Measurements from ENCODE around the gene GLUD2. TPM values are rescaled to one million over a fixed set of nuclear protein-coding genes. Genes with fewer than 3 reads are reported as not detected.
"Not testable (repeated sequence)": the region's sequence is repeated elsewhere in the genome, so short reads cannot be mapped to it uniquely, and the experiment has no call there.

GLUD2 gene
- 0.84 TPM for total RNA-seq

GRCh38 chrX:121047441-121048419 is at the start of gene GLUD2:
Gene GLUD2 (plus strand): TSS chrX:121047610. CDS start chrX:121047685, 75 bp downstream.
- not testable (repeated sequence) for H3K9me3 ChIP-seq (ENCODE audit: low read depth, low read length); H3K4me3 ChIP-seq (ENCODE audit: low read length); H3K27me3 ChIP-seq (ENCODE audit: insufficient read depth, low read length); H3K4me1 ChIP-seq (ENCODE audit: insufficient read depth, low read length)

- Histone ChIP-seq H3K27me3 (ENCODE audit: insufficient read depth, low read length) (no peaks in the 10 kb centered on the region), H3K4me1 (ENCODE audit: insufficient read depth, low read length) (no peaks in the 10 kb centered on the region), H3K9me3 (ENCODE audit: low read depth, low read length) (no peaks in the 10 kb centered on the region), H3K4me3 (ENCODE audit: low read length) (no peak overlapping the region)
Measured at GRCh38 chrX:120999413-120999812, 48.0 kb upstream of the GLUD2 start.

GRCh38 chrX:121000589-121000988 is 46.8 kb upstream of the GLUD2 start:
- Histone ChIP-seq H3K4me1 (ENCODE audit: insufficient read depth, low read length) (no peaks in the 10 kb centered on the region), H3K27me3 (ENCODE audit: insufficient read depth, low read length) (no peaks in the 10 kb centered on the region), H3K9me3 (ENCODE audit: low read depth, low read length) (no peaks in the 10 kb centered on the region), H3K4me3 (ENCODE audit: low read length) (no peak overlapping the region)

GRCh38 chrX:121008920-121009319 is 38.5 kb upstream of the GLUD2 start:
- H3K4me3 ChIP-seq (ENCODE audit: low read length): no peak overlapping the region
- H3K4me1 ChIP-seq (ENCODE audit: insufficient read depth, low read length): no peaks in the 10 kb centered on the region
- H3K9me3 ChIP-seq (ENCODE audit: low read depth, low read length): no peaks in the 10 kb centered on the region
- no peaks in the 10 kb centered on the region for H3K27me3 ChIP-seq (ENCODE audit: insufficient read depth, low read length)

- Histone ChIP-seq H3K4me3 (ENCODE audit: low read length) (no peak overlapping the region), H3K27me3 (ENCODE audit: insufficient read depth, low read length) (no peaks in the 10 kb centered on the region), H3K9me3 (ENCODE audit: low read depth, low read length) (no peaks in the 10 kb centered on the region), H3K4me1 (ENCODE audit: insufficient read depth, low read length) (no peaks in the 10 kb centered on the region)
Measured at GRCh38 chrX:121009764-121010163, 37.6 kb upstream of the GLUD2 start.

GRCh38 chrX:121010218-121010617 is 37.2 kb upstream of the GLUD2 start:
- H3K4me1 ChIP-seq (ENCODE audit: insufficient read depth, low read length): no peaks in the 10 kb centered on the region
- no peak overlapping the region for H3K4me3 ChIP-seq (ENCODE audit: low read length)
- H3K27me3 ChIP-seq (ENCODE audit: insufficient read depth, low read length): no peaks in the 10 kb centered on the region
- H3K9me3 ChIP-seq (ENCODE audit: low read depth, low read length): no peaks in the 10 kb centered on the region

- no peak overlapping the region for H3K4me3 ChIP-seq (ENCODE audit: low read length)
- H3K27me3 ChIP-seq (ENCODE audit: insufficient read depth, low read length): no peaks in the 10 kb centered on the region
- no peaks in the 10 kb centered on the region for H3K9me3 ChIP-seq (ENCODE audit: low read depth, low read length)
- H3K4me1 ChIP-seq (ENCODE audit: insufficient read depth, low read length): no peaks in the 10 kb centered on the region
Measured at GRCh38 chrX:121011254-121011653, 36.2 kb upstream of the GLUD2 start.

- Histone ChIP-seq H3K4me1 (ENCODE audit: insufficient read depth, low read length) (no peaks in the 10 kb centered on the region), H3K4me3 (ENCODE audit: low read length) (no peak overlapping the region), H3K9me3 (ENCODE audit: low read depth, low read length) (no peaks in the 10 kb centered on the region), H3K27me3 (ENCODE audit: insufficient read depth, low read length) (no peaks in the 10 kb centered on the region)
Measured at GRCh38 chrX:121013897-121014455, 33.4 kb upstream of the GLUD2 start.

GRCh38 chrX:121014826-121015225 is 32.6 kb upstream of the GLUD2 start:
- no peaks in the 10 kb centered on the region for H3K9me3 ChIP-seq (ENCODE audit: low read depth, low read length)
- no peak overlapping the region for H3K4me3 ChIP-seq (ENCODE audit: low read length)
- H3K4me1 ChIP-seq (ENCODE audit: insufficient read depth, low read length): no peaks in the 10 kb centered on the region
- H3K27me3 ChIP-seq (ENCODE audit: insufficient read depth, low read length): no peaks in the 10 kb centered on the region

- no peaks in the 10 kb centered on the region for H3K9me3 ChIP-seq (ENCODE audit: low read depth, low read length)
- H3K4me1 ChIP-seq (ENCODE audit: insufficient read depth, low read length): no peaks in the 10 kb centered on the region
- no peaks in the 10 kb centered on the region for H3K27me3 ChIP-seq (ENCODE audit: insufficient read depth, low read length)
- no peak overlapping the region for H3K4me3 ChIP-seq (ENCODE audit: low read length)
Measured at GRCh38 chrX:121028419-121028818, 19.0 kb upstream of the GLUD2 start.

- H3K4me1 ChIP-seq (ENCODE audit: insufficient read depth, low read length): no peaks in the 10 kb centered on the region
- no peaks in the 10 kb centered on the region for H3K27me3 ChIP-seq (ENCODE audit: insufficient read depth, low read length)
- no peaks in the 10 kb centered on the region for H3K9me3 ChIP-seq (ENCODE audit: low read depth, low read length)
- H3K4me3 ChIP-seq (ENCODE audit: low read length): no peak overlapping the region
Measured at GRCh38 chrX:121030083-121030482, 17.3 kb upstream of the GLUD2 start.

GRCh38 chrX:121032531-121032930 is 14.9 kb upstream of the GLUD2 start:
- Histone ChIP-seq H3K4me1 (ENCODE audit: insufficient read depth, low read length) (no peaks in the 10 kb centered on the region), H3K4me3 (ENCODE audit: low read length) (no peak overlapping the region), H3K9me3 (ENCODE audit: low read depth, low read length) (no peaks in the 10 kb centered on the region), H3K27me3 (ENCODE audit: insufficient read depth, low read length) (no peaks in the 10 kb centered on the region)

- H3K9me3 ChIP-seq (ENCODE audit: low read depth, low read length): no peaks in the 10 kb centered on the region
- no peak overlapping the region for H3K4me3 ChIP-seq (ENCODE audit: low read length)
- no peaks in the 10 kb centered on the region for H3K27me3 ChIP-seq (ENCODE audit: insufficient read depth, low read length)
- H3K4me1 ChIP-seq (ENCODE audit: insufficient read depth, low read length): no peaks in the 10 kb centered on the region
Measured at GRCh38 chrX:121036137-121036536, 11.3 kb upstream of the GLUD2 start.

GRCh38 chrX:121036951-121037350 is 10.5 kb upstream of the GLUD2 start:
- Histone ChIP-seq H3K27me3 (ENCODE audit: insufficient read depth, low read length) (no peaks in the 10 kb centered on the region), H3K9me3 (ENCODE audit: low read depth, low read length) (no peaks in the 10 kb centered on the region), H3K4me1 (ENCODE audit: insufficient read depth, low read length) (no peaks in the 10 kb centered on the region), H3K4me3 (ENCODE audit: low read length) (no peak overlapping the region)

GRCh38 chrX:121050781-121051180 is 3.4 kb downstream of the GLUD2 start:
- H3K4me3 ChIP-seq (ENCODE audit: low read length): no peak overlapping the region
- no peaks in the 10 kb centered on the region for H3K9me3 ChIP-seq (ENCODE audit: low read depth, low read length)
- H3K4me1 ChIP-seq (ENCODE audit: insufficient read depth, low read length): no peaks in the 10 kb centered on the region
- peaks cover 9% of the 10 kb centered on the region for H3K27me3 ChIP-seq (ENCODE audit: insufficient read depth, low read length)

GRCh38 chrX:121052122-121052521 is 4.7 kb downstream of the GLUD2 start:
- Histone ChIP-seq H3K27me3 (ENCODE audit: insufficient read depth, low read length) (peaks cover 2% of the 10 kb centered on the region), H3K4me1 (ENCODE audit: insufficient read depth, low read length) (no peaks in the 10 kb centered on the region), H3K9me3 (ENCODE audit: low read depth, low read length) (no peaks in the 10 kb centered on the region), H3K4me3 (ENCODE audit: low read length) (no peak overlapping the region)
